Peyer's patch (tissue), 4 donors: Measurements from ENCODE around the gene RUVBL1.

Experiments used
- POLR2A ChIP-seq, 2 donors: fragments of 450-650 bp; IDR thresholded peaks; one replicate each; pipeline ENCODE4 v1.5.1; 2017; ENCODE audit warnings: antibody characterized with exemption in 2 of 2, mild to moderate bottlenecking in 2 of 2, moderate library complexity in 2 of 2
- TF ChIP-seq, protein P1 (sequence below), 6 experiments: fragments of 450-650 bp in 4 of 6; fragments of 200-600 bp in 2 of 6; sonication (generic) in 1 of 6; IDR thresholded peaks; one replicate each; pipeline ENCODE4 v1.5.1; 2017 to 2019; ENCODE audit warnings: antibody characterized with exemption in 6 of 6, mild to moderate bottlenecking in 3 of 6, moderate library complexity in 1 of 6

DNA sequence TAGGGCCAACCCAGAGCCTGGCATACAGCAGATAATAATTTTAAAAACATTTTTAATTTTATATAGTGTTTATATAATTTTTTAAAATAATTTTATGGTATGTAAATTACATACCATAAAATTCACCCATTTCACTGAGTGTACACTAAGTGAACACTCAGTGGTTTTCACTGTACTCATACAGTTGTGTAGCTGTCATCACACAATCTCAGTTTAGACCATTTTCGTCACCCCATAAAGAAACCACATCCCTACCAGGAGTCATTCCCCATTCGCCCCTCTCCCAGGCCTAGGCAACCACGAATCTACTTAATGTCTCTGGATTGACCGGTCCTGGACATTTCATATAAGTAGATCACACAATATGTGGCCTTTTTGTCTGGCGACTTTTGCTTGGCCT is 39.8 kb upstream of the RUVBL1 start:
- TF ChIP-seq, protein P1, sequence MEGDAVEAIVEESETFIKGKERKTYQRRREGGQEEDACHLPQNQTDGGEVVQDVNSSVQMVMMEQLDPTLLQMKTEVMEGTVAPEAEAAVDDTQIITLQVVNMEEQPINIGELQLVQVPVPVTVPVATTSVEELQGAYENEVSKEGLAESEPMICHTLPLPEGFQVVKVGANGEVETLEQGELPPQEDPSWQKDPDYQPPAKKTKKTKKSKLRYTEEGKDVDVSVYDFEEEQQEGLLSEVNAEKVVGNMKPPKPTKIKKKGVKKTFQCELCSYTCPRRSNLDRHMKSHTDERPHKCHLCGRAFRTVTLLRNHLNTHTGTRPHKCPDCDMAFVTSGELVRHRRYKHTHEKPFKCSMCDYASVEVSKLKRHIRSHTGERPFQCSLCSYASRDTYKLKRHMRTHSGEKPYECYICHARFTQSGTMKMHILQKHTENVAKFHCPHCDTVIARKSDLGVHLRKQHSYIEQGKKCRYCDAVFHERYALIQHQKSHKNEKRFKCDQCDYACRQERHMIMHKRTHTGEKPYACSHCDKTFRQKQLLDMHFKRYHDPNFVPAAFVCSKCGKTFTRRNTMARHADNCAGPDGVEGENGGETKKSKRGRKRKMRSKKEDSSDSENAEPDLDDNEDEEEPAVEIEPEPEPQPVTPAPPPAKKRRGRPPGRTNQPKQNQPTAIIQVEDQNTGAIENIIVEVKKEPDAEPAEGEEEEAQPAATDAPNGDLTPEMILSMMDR (IDR thresholded peaks at IDR 0.05), result no peak
- no peak for TF ChIP-seq POLR2A (IDR thresholded peaks at IDR 0.05)
